CD14-positive monocyte (primary cell): ENCODE results near the gene TMEM219. TPM values are rescaled to one million over a fixed set of nuclear protein-coding genes. Genes with fewer than 3 reads are reported as not detected.
A peak's percentile ranks its signal among the peaks of the same experiment; 100 is the strongest.
"Not testable (repeated sequence)": the region's sequence is repeated elsewhere in the genome, so short reads cannot be mapped to it uniquely, and the experiment has no call there.

Experiments
- DNase-seq, 3 donors: peaks; one replicate each; pipeline ENCODE4 v3.0.0-alpha.2; 2011 to 2022
- H2AFZ ChIP-seq: 2 replicates; pipeline ENCODE4 v1.6.0; 2012; ENCODE audit warnings: mild to moderate bottlenecking, low read depth, low read length, inconsistent platforms; ENCODE audit not compliant: insufficient read depth, poor library complexity, severe bottlenecking
- H3K27ac ChIP-seq, 2 donors: 1 replicate in 1 of 2; 2 replicates in 1 of 2; pipeline ENCODE4 v1.5.1; 2012 to 2013; ENCODE audit warnings: low read length in 2 of 2, control low read depth in 1 of 2, inconsistent platforms in 1 of 2, low read depth in 1 of 2, mild to moderate bottlenecking in 1 of 2
- H3K27me3 ChIP-seq, 2 donors: one replicate each; pipeline versions ENCODE4 v1.6.0 to v1.6.1; 2011 to 2013; ENCODE audit warnings: low read length in 2 of 2; ENCODE audit not compliant: control insufficient read depth in 2 of 2, insufficient read depth in 2 of 2
- H3K36me3 ChIP-seq, 2 donors: replicated peaks in 1 of 2; 1 replicate in 1 of 2; 2 replicates in 1 of 2; pipeline versions ENCODE4 v1.5.1 to v1.6.1; 2012 to 2013; ENCODE audit warnings: low read length in 2 of 2, control low read depth in 1 of 2, inconsistent platforms in 1 of 2, mild to moderate bottlenecking in 1 of 2; ENCODE audit not compliant: insufficient read depth in 2 of 2, control insufficient read depth in 1 of 2
- H3K4me1 ChIP-seq, 2 donors: 1 replicate in 1 of 2; 2 replicates in 1 of 2; pipeline versions ENCODE4 v1.5.1 to v1.6.1; 2012 to 2013; ENCODE audit warnings: low read length in 2 of 2, control low read depth in 1 of 2, inconsistent platforms in 1 of 2, mild to moderate bottlenecking in 1 of 2, moderate library complexity in 1 of 2; ENCODE audit not compliant: insufficient read depth in 2 of 2, control insufficient read depth in 1 of 2
- H3K4me2 ChIP-seq: replicated peaks from 2 replicates; pipeline ENCODE3; 2012; ENCODE audit warnings: low read length, moderate library complexity, mild to moderate bottlenecking; ENCODE audit not compliant: poor library complexity, severe bottlenecking; ENCODE audit errors: extremely low read depth
- H3K4me3 ChIP-seq, 3 experiments: fragments of 200-600 bp in 1 of 3; sonication (generic) in 1 of 3; replicated peaks in 1 of 3; 1 replicate in 2 of 3; 2 replicates in 1 of 3; pipeline ENCODE4 v1.5.1; 2011 to 2013; ENCODE audit warnings: low read length in 3 of 3, mild to moderate bottlenecking in 3 of 3, control low read depth in 2 of 3, low read depth in 2 of 3, inconsistent platforms in 1 of 3, moderate library complexity in 1 of 3
- H3K79me2 ChIP-seq: 2 replicates; pipeline ENCODE4 v1.6.0; 2012; ENCODE audit warnings: mild to moderate bottlenecking, control low read depth, inconsistent platforms, low read length, moderate library complexity; ENCODE audit not compliant: insufficient read depth
- H3K9ac ChIP-seq: 2 replicates; pipeline ENCODE4 v1.6.0; 2017; ENCODE audit warnings: low read length, mild to moderate bottlenecking; ENCODE audit not compliant: insufficient read depth, poor library complexity, severe bottlenecking
- H3K9me3 ChIP-seq, 2 donors: replicated peaks in 1 of 2; 1 replicate in 1 of 2; 2 replicates in 1 of 2; pipeline versions ENCODE4 v1.5.1 to v1.6.1; 2012 to 2013; ENCODE audit warnings: low read length in 2 of 2, control low read depth in 1 of 2; ENCODE audit not compliant: control insufficient read depth in 1 of 2, insufficient read depth in 1 of 2
- H4K20me1 ChIP-seq: 2 replicates; pipeline ENCODE4 v1.6.0; 2012; ENCODE audit warnings: mild to moderate bottlenecking, low read length, control low read depth, moderate library complexity; ENCODE audit not compliant: insufficient read depth
- H3K27ac Mint-ChIP-seq, 7 donors: one replicate each; pipeline ENCODE4 v1.8.0; 2020; ENCODE audit warnings: mild to moderate bottlenecking in 7 of 7, mixed read lengths in 7 of 7, moderate library complexity in 6 of 7, inconsistent platforms in 2 of 7
- H3K27me3 Mint-ChIP-seq, 3 donors: one replicate each; pipeline ENCODE4 v1.8.0; 2021 to 2022; ENCODE audit warnings: low read depth in 3 of 3, mild to moderate bottlenecking in 3 of 3, mixed read lengths in 3 of 3, moderate library complexity in 3 of 3, inconsistent platforms in 1 of 3
- H3K36me3 Mint-ChIP-seq, 2 donors: one replicate each; pipeline ENCODE4 v1.8.0; 2020; ENCODE audit warnings: mixed read lengths in 2 of 2, inconsistent platforms in 1 of 2, mild to moderate bottlenecking in 1 of 2
- H3K4me1 Mint-ChIP-seq: one replicate; pipeline ENCODE4 v1.8.0; 2020; ENCODE audit warnings: mild to moderate bottlenecking, mixed read lengths
- H3K4me3 Mint-ChIP-seq, 2 donors: one replicate each; pipeline ENCODE4 v1.8.0; 2020; ENCODE audit warnings: mild to moderate bottlenecking in 2 of 2, mixed read lengths in 2 of 2, moderate library complexity in 1 of 2
- H3K9me3 Mint-ChIP-seq, 7 donors: one replicate each; pipeline ENCODE4 v1.8.0; 2020 to 2022; ENCODE audit warnings: mixed read lengths in 7 of 7, mild to moderate bottlenecking in 6 of 7, moderate library complexity in 6 of 7, inconsistent platforms in 2 of 7
- CTCF ChIP-seq: fragments of 200-600 bp; IDR thresholded peaks from one replicate; pipeline ENCODE4 v1.8.0; 2022; ENCODE audit warnings: antibody characterized with exemption, mild to moderate bottlenecking
- WGBS: methylation state at CpG from one replicate; pipeline ENCODE4 v1.1.5; 2013; ENCODE audit warnings: missing lambda C conversion rate; ENCODE audit not compliant: insufficient coverage; 5-methylcytosine and 5-hydroxymethylcytosine counted together
- intact Hi-C, 2 donors: fragments of 100-400 bp; cut with micrococcal nuclease; formaldehyde crosslinking; loops; one replicate each; pipeline versions ENCODE4 v1.15.0 to v1.15.1; 2023
- polyA plus RNA-seq, 3 donors: library from polyadenylated mRNA; depleted of rRNA in 1 of 3; unstranded in 2 of 3; stranded (reverse) in 1 of 3; fragments of 300-500 nt in 2 of 3; fragments of >200 nt in 1 of 3; fragmentation: Illumina TruSeq in 2 of 3; gene quantifications; 1 replicate in 2 of 3; 2 replicates in 1 of 3; pipeline ENCODE4 v1.2.3, GENCODE V29; 2012 to 2021

Gene TMEM219
- polyA plus RNA-seq, 3 donors: 157 to 265 (median 227) TPM

- no peak for DNase-seq
- Mint-ChIP-seq H3K4me1 (peaks cover 7% of the 10 kb centered on the region), H3K36me3 (peaks cover 0 to 2% of the 10 kb centered on the region in 2 donors), H3K27ac (no peak overlapping the region), H3K9me3 (peaks cover 0 to 17% (median 3%) of the 10 kb centered on the region in 7 donors), H3K27me3 (peaks cover 38 to 67% (median 54%) of the 10 kb centered on the region in 3 donors), H3K4me3 (peak overlapping the region; percentile 45 to 83)
- Histone ChIP-seq H3K4me3 (peak overlapping the region in 1 of 3 experiments; percentile 63), H3K4me2 (peak overlapping the region; percentile 74), H3K27ac (no peak overlapping the region), H3K4me1 (peaks cover 10 to 17% of the 10 kb centered on the region in 2 donors), H2AFZ (peak overlapping the region; percentile 46), H3K36me3 (no peaks in the 10 kb centered on the region), H4K20me1 (no peaks in the 10 kb centered on the region), H3K79me2 (no peaks in the 10 kb centered on the region), H3K9me3 (peaks cover 0 to 12% of the 10 kb centered on the region in 2 donors), H3K9ac (no peak overlapping the region), H3K27me3 (peaks cover 18 to 39% of the 10 kb centered on the region in 2 donors)
- TF ChIP-seq CTCF: no peak
- intact Hi-C loops: no loop called here
- 25% methylated on average over 27 of the region's 31 CpGs for WGBS
These were observed 50.0 kb downstream of the TMEM219 start for GRCh38 chr16:30011714-30012504.

- H3K36me3 Mint-ChIP-seq, H3K79me2 ChIP-seq, H3K4me3 ChIP-seq, H3K9ac ChIP-seq, H3K4me2 ChIP-seq, H3K36me3 ChIP-seq, H3K4me1 Mint-ChIP-seq, H3K27ac Mint-ChIP-seq, H4K20me1 ChIP-seq, H2AFZ ChIP-seq, intact Hi-C loops, DNase-seq, H3K27ac ChIP-seq: not testable (repeated sequence)
- H3K9me3 Mint-ChIP-seq: peaks cover 2 to 17% (median 3%) of the 10 kb centered on the region in 7 donors
- H3K27me3 ChIP-seq: peaks cover 18 to 39% of the 10 kb centered on the region in 2 donors
- WGBS: 89% methylated on average over 5 of the region's 14 CpGs
- H3K9me3 ChIP-seq: peaks cover 0 to 12% of the 10 kb centered on the region in 2 donors
- peaks cover 38 to 67% (median 54%) of the 10 kb centered on the region in 3 donors for H3K27me3 Mint-ChIP-seq
- H3K4me1 ChIP-seq: peaks cover 10 to 17% of the 10 kb centered on the region in 2 donors
- peak overlapping the region in 1 of 2 donors; percentile 83 for H3K4me3 Mint-ChIP-seq
These were observed 50.7 kb downstream of the TMEM219 start for GRCh38 chr16:30012598-30012997.

GRCh38 chr16:30015450-30015849, 53.6 kb downstream of the TMEM219 start:
- intact Hi-C loops, H3K27ac ChIP-seq, H3K4me3 ChIP-seq, H3K4me1 Mint-ChIP-seq, H3K79me2 ChIP-seq, H3K4me3 Mint-ChIP-seq, H3K36me3 Mint-ChIP-seq, H3K36me3 ChIP-seq, H2AFZ ChIP-seq, H4K20me1 ChIP-seq, DNase-seq, H3K9ac ChIP-seq, H3K4me2 ChIP-seq: not testable (repeated sequence)
- Histone ChIP-seq H3K27me3 (peaks cover 13 to 25% of the 10 kb centered on the region in 2 donors), H3K9me3 (peaks cover 0 to 11% of the 10 kb centered on the region in 2 donors), H3K4me1 (peaks cover 8 to 14% of the 10 kb centered on the region in 2 donors)
- 93% methylated on average over 5 of the region's 7 CpGs for WGBS
- Mint-ChIP-seq H3K27ac (peak overlapping the region in 1 of 7 donors; percentile 37), H3K9me3 (peaks cover under 1 to 12% (median 3%) of the 10 kb centered on the region in 7 donors), H3K27me3 (peaks cover 29 to 47% (median 39%) of the 10 kb centered on the region in 3 donors)
